WTC11 (cell line): Measurements from ENCODE around the gene LAS1L. TPM values are rescaled to one million over a fixed set of nuclear protein-coding genes. Genes with fewer than 3 reads are reported as not detected.

Experiments used
- ATAC-seq: fragments of 200-7000 bp; cut with Tn5 transposase; 2 replicates; pipeline ENCODE4 v1.10.0; 2021; ENCODE audit warnings: mild to moderate bottlenecking, moderate library complexity
- CTCF ChIA-PET: fragments of 300-600 bp; sonication (Branson Sonifier 250); formaldehyde crosslinking; loops from one replicate; lab custom pipeline; 2021; ENCODE audit warnings: antibody characterized with exemption; lab: Charles Lee
- POLR2A ChIA-PET: fragments of 350-600 bp; sonication (Branson Sonifier 250); formaldehyde crosslinking; loops from one replicate; lab custom pipeline; 2021; ENCODE audit warnings: antibody characterized with exemption; lab: Charles Lee
- DNase-seq: peaks from one replicate; pipeline ENCODE4 v3.0.0; 2021; ENCODE audit warnings: low spot score
- H3K27ac Mint-ChIP-seq: 2 replicates; pipeline ENCODE4 v1.8.0; 2021; ENCODE audit warnings: mixed read lengths
- H3K27me3 Mint-ChIP-seq: 2 replicates; pipeline ENCODE4 v1.8.0; 2021; ENCODE audit warnings: low read depth, mild to moderate bottlenecking, moderate library complexity, mixed read lengths
- H3K36me3 Mint-ChIP-seq: 2 replicates; pipeline ENCODE4 v1.8.0; 2021; ENCODE audit warnings: mixed read lengths
- H3K4me1 Mint-ChIP-seq: 2 replicates; pipeline ENCODE4 v1.8.0; 2022; ENCODE audit warnings: mixed read lengths
- H3K4me3 Mint-ChIP-seq: 2 replicates; pipeline ENCODE4 v1.8.0; 2021; ENCODE audit warnings: mild to moderate bottlenecking, moderate library complexity, mixed read lengths
- H3K9me3 Mint-ChIP-seq: 2 replicates; pipeline ENCODE4 v1.8.0; 2021; ENCODE audit warnings: mixed read lengths
- CDX4 ChIP-seq: fragments of 250-450 bp; sonication (Bioruptor Pico); IDR thresholded peaks from 2 replicates; pipeline ENCODE4 v1.9.0; 2021; ENCODE audit warnings: moderate library complexity, mild to moderate bottlenecking, inconsistent platforms, borderline replicate concordance
- E2F4 ChIP-seq: sonication (generic); formaldehyde crosslinking; IDR thresholded peaks from 2 replicates; pipeline ENCODE4 v1.8.1; 2022; ENCODE audit warnings: low read depth, mild to moderate bottlenecking, moderate library complexity, missing genetic modification reagents, borderline replicate concordance
- ELF4 ChIP-seq: sonication (generic); formaldehyde crosslinking; IDR thresholded peaks from 2 replicates; pipeline ENCODE4 v1.8.1; 2022; ENCODE audit warnings: low read depth, mild to moderate bottlenecking, moderate library complexity, missing genetic modification reagents
- ERG ChIP-seq: fragments of 250-450 bp; sonication (Bioruptor Pico); IDR thresholded peaks from 2 replicates; pipeline ENCODE4 v1.8.0; 2021; ENCODE audit warnings: mild to moderate bottlenecking
- FOXJ3 ChIP-seq: sonication (generic); formaldehyde crosslinking; IDR thresholded peaks from 2 replicates; pipeline ENCODE4 v1.9.0; 2021; ENCODE audit warnings: missing genetic modification reagents, mild to moderate bottlenecking, borderline replicate concordance
- IRF2 ChIP-seq: sonication (generic); formaldehyde crosslinking; IDR thresholded peaks from 2 replicates; pipeline ENCODE4 v1.8.0; 2022; ENCODE audit warnings: low read depth, missing genetic modification reagents, borderline replicate concordance
- JUN ChIP-seq: sonication (generic); formaldehyde crosslinking; IDR thresholded peaks from 2 replicates; pipeline ENCODE4 v1.8.0; 2023; ENCODE audit warnings: mild to moderate bottlenecking, missing genetic modification reagents
- KAT7 ChIP-seq: sonication (generic); formaldehyde crosslinking; IDR thresholded peaks from 2 replicates; pipeline ENCODE4 v1.8.1; 2023; ENCODE audit warnings: missing genetic modification reagents, mild to moderate bottlenecking, borderline replicate concordance
- MAX ChIP-seq: sonication (generic); formaldehyde crosslinking; IDR thresholded peaks from 2 replicates; pipeline ENCODE4 v1.8.0; 2022; ENCODE audit warnings: mild to moderate bottlenecking, missing genetic modification reagents
- MXD4 ChIP-seq: fragments of 250-450 bp; sonication (Bioruptor Pico); IDR thresholded peaks from 2 replicates; pipeline ENCODE4 v1.8.0; 2021; ENCODE audit warnings: mild to moderate bottlenecking, moderate library complexity, borderline replicate concordance
- MYBL2 ChIP-seq: sonication (generic); formaldehyde crosslinking; IDR thresholded peaks from 2 replicates; pipeline ENCODE4 v1.8.1; 2023; ENCODE audit warnings: mild to moderate bottlenecking, moderate library complexity, missing genetic modification reagents
- NFATC4 ChIP-seq: fragments of 250-450 bp; sonication (Bioruptor Pico); IDR thresholded peaks from 2 replicates; pipeline ENCODE4 v1.9.0; 2021; ENCODE audit warnings: mild to moderate bottlenecking
- NFE2L1 ChIP-seq: sonication (generic); formaldehyde crosslinking; IDR thresholded peaks from 2 replicates; pipeline ENCODE4 v1.8.1; 2023; ENCODE audit warnings: missing genetic modification reagents
- NFYB ChIP-seq: sonication (generic); formaldehyde crosslinking; conservative IDR thresholded peaks from 2 replicates; pipeline ENCODE4 v1.8.0; 2022; ENCODE audit warnings: low read depth, missing genetic modification reagents
- NR1H2 ChIP-seq: sonication (generic); formaldehyde crosslinking; IDR thresholded peaks from 2 replicates; pipeline ENCODE4 v1.9.0; 2021; ENCODE audit warnings: mild to moderate bottlenecking, moderate library complexity, missing genetic modification reagents
- NR2C2 ChIP-seq: sonication (generic); formaldehyde crosslinking; IDR thresholded peaks from 2 replicates; pipeline ENCODE4 v1.8.0; 2022; ENCODE audit warnings: mild to moderate bottlenecking, missing genetic modification reagents
- NR3C1 ChIP-seq: sonication (generic); formaldehyde crosslinking; conservative IDR thresholded peaks from 2 replicates; pipeline ENCODE4 v1.8.1; 2023; ENCODE audit warnings: low read depth, mild to moderate bottlenecking, missing genetic modification reagents
- SMAD4 ChIP-seq: sonication (generic); formaldehyde crosslinking; IDR thresholded peaks from 2 replicates; pipeline ENCODE4 v1.8.0; 2022; ENCODE audit warnings: mild to moderate bottlenecking, missing genetic modification reagents
- SP1 ChIP-seq: sonication (generic); formaldehyde crosslinking; conservative IDR thresholded peaks from 2 replicates; pipeline ENCODE4 v1.8.1; 2022; ENCODE audit warnings: missing genetic modification reagents
- TCF7 ChIP-seq: sonication (generic); formaldehyde crosslinking; IDR thresholded peaks from 2 replicates; pipeline ENCODE4 v1.8.0; 2022; ENCODE audit warnings: mild to moderate bottlenecking, low read depth, missing genetic modification reagents, moderate library complexity
- TEAD1 ChIP-seq: sonication (generic); formaldehyde crosslinking; IDR thresholded peaks from 2 replicates; pipeline ENCODE4 v1.8.0; 2022; ENCODE audit warnings: mild to moderate bottlenecking, missing genetic modification reagents
- ZBTB43 ChIP-seq: sonication (generic); formaldehyde crosslinking; IDR thresholded peaks from 2 replicates; pipeline ENCODE4 v1.8.1; 2023; ENCODE audit warnings: mild to moderate bottlenecking, missing genetic modification reagents
- ZNF121 ChIP-seq: sonication (generic); formaldehyde crosslinking; IDR thresholded peaks from 2 replicates; pipeline ENCODE4 v1.8.0; 2023; ENCODE audit warnings: missing genetic modification reagents
- ZNF138 ChIP-seq: sonication (generic); formaldehyde crosslinking; conservative IDR thresholded peaks from 2 replicates; pipeline ENCODE4 v1.8.1; 2022; ENCODE audit warnings: mild to moderate bottlenecking, moderate library complexity, missing genetic modification reagents
- ZNF281 ChIP-seq: sonication (generic); formaldehyde crosslinking; IDR thresholded peaks from 2 replicates; pipeline ENCODE4 v1.8.0; 2023; ENCODE audit warnings: mild to moderate bottlenecking, missing genetic modification reagents
- ZNF396 ChIP-seq: fragments of 250-450 bp; sonication (Bioruptor Pico); IDR thresholded peaks from 2 replicates; pipeline ENCODE4 v1.8.0; 2021; ENCODE audit warnings: mild to moderate bottlenecking, moderate library complexity, borderline replicate concordance
- ZNF423 ChIP-seq: fragments of 250-450 bp; sonication (Bioruptor Pico); IDR thresholded peaks from 2 replicates; pipeline ENCODE4 v2.1.2; 2022; ENCODE audit warnings: mild to moderate bottlenecking, moderate library complexity
- total RNA-seq: library from RNA; stranded (reverse); gene quantifications from 3 replicates; pipeline ENCODE4 v1.2.3, GENCODE V29; 2021

Gene LAS1L
- total RNA-seq, 1 experiment from 2014 or later: 65.1 TPM

- TF ChIP-seq ZBTB43 (no peak), MAX (CRISPR knock-in tag) (no peak), ZNF121 (CRISPR knock-in tag) (no peak), NFE2L1 (CRISPR knock-in tag) (no peak), MYBL2 (no peak)
These were observed 43.8 kb upstream of the LAS1L start (continued) for GRCh38 chrX:65578346-65578745.

GRCh38 chrX:65576160-65576559 is 41.6 kb upstream of the LAS1L start:
- ChIA-PET CTCF (no interaction called here), POLR2A (no interaction called here)
- no peak overlapping the region for H3K27ac Mint-ChIP-seq
- DNase-seq (no peak), ATAC-seq (no peak)
- TF ChIP-seq IRF2 (no peak), TCF7 (CRISPR knock-in tag) (no peak), TEAD1 (no peak), NFATC4 (CRISPR knock-in tag) (no peak), ZNF396 (CRISPR knock-in tag) (no peak), NFYB (CRISPR knock-in tag) (no peak), JUN (CRISPR knock-in tag) (no peak), KAT7 (CRISPR knock-in tag) (no peak), ZNF121 (CRISPR knock-in tag) (no peak), FOXJ3 (CRISPR knock-in tag) (no peak)
- H3K9me3 Mint-ChIP-seq: peaks cover 3% of the 10 kb centered on the region; the same call in 1 of the 2 replicates
- no peaks in the 10 kb centered on the region for H3K27me3 Mint-ChIP-seq
- no peaks in the 10 kb centered on the region for H3K36me3 Mint-ChIP-seq
- H3K4me1 Mint-ChIP-seq: 0 out of 2 replicates have a peak, but pooled peaks cover 4% of the 10 kb centered on the region
- no peak overlapping the region for H3K4me3 Mint-ChIP-seq

GRCh38 chrX:65575022-65575421 is 40.4 kb upstream of the LAS1L start:
- ChIA-PET CTCF (no interaction called here), POLR2A (no interaction called here)
- peak; percentile 50; the same call in 1 of the 2 replicates for ATAC-seq
- Mint-ChIP-seq H3K9me3 (peaks cover 3% of the 10 kb centered on the region; the same call in 1 of the 2 replicates), H3K27me3 (no peaks in the 10 kb centered on the region), H3K4me1 (0 out of 2 replicates have a peak, but pooled peaks cover 4% of the 10 kb centered on the region), H3K36me3 (no peaks in the 10 kb centered on the region), H3K27ac (no peak overlapping the region), H3K4me3 (no peak overlapping the region)
- no peak for DNase-seq
- TF ChIP-seq NR2C2 (no peak), NR1H2 (no peak), ZNF281 (CRISPR knock-in tag) (no peak), NR3C1 (no peak), ZBTB43 (no peak), E2F4 (CRISPR knock-in tag) (no peak), ERG (CRISPR knock-in tag) (no peak), SMAD4 (CRISPR knock-in tag) (no peak), ZNF423 (CRISPR knock-in tag) (no peak), MXD4 (CRISPR knock-in tag) (no peak), ZNF138 (no peak), CDX4 (CRISPR knock-in tag) (no peak), SP1 (CRISPR knock-in tag) (no peak), ELF4 (CRISPR knock-in tag) (no peak)
